BE2C (cell line): Measurements from ENCODE around the gene ZGPAT. TPM values are rescaled to one million over a fixed set of nuclear protein-coding genes. Genes with fewer than 3 reads are reported as not detected.
"Not testable (repeated sequence)": the region's sequence is repeated elsewhere in the genome, so short reads cannot be mapped to it uniquely, and the experiment has no call there.

ENCODE experiments used
- DNase-seq: peaks from one replicate; pipeline ENCODE4 v3.0.0-alpha.2; 2020
- H3K27me3 ChIP-seq: fragments of 250-450 bp; sonication (Bioruptor Pico); 2 replicates; pipeline ENCODE4 v1.5.1; 2020; ENCODE audit warnings: mild to moderate bottlenecking
- H3K36me3 ChIP-seq: fragments of 250-450 bp; sonication (Bioruptor Pico); 2 replicates; pipeline ENCODE4 v1.5.1; 2020; ENCODE audit warnings: mild to moderate bottlenecking
- H3K4me1 ChIP-seq: fragments of 250-450 bp; sonication (Bioruptor Pico); 2 replicates; pipeline ENCODE4 v1.5.1; 2020
- H3K4me3 ChIP-seq: 2 replicates; pipeline ENCODE4 v1.5.1; 2011; ENCODE audit warnings: low read depth, low read length
- H3K9me3 ChIP-seq: fragments of 250-450 bp; sonication (Bioruptor Pico); 2 replicates; pipeline ENCODE4 v1.5.1; 2020
- CTCF ChIP-seq: IDR thresholded peaks from 2 replicates; pipeline ENCODE4 v1.5.1; 2012; ENCODE audit warnings: mild to moderate bottlenecking, low read depth, low read length
- polyA plus RNA-seq: library from polyadenylated mRNA; unstranded; fragments of >200 nt; gene quantifications from one replicate; pipeline ENCODE4 v1.2.1, GENCODE V29; 2012; ENCODE audit warnings: low read depth, missing spikeins; ENCODE audit not compliant: insufficient read length, insufficient read depth

The ZGPAT gene
- 122 TPM for polyA plus RNA-seq

GRCh38 chr20:63707558-63708300 is at the start of gene ZGPAT, which contains the start of gene ARFRP1:
Gene ZGPAT (plus strand): TSS chr20:63708039. CDS start chr20:63708581, 542 bp downstream.
Gene ARFRP1 (minus strand): TSS chr20:63707976. CDS start chr20:63707091, 885 bp downstream.
- no peak for TF ChIP-seq CTCF
- peak; percentile 79 for DNase-seq
- peaks cover 53% of the 10 kb centered on the region for H3K36me3 ChIP-seq
- no peaks in the 10 kb centered on the region for H3K27me3 ChIP-seq
- no peaks in the 10 kb centered on the region for H3K9me3 ChIP-seq
- H3K4me3 ChIP-seq: peak within 1 kb of the TSS; percentile 77
- no peaks in the 10 kb centered on the region; the same call in 1 of the 2 replicates for H3K4me1 ChIP-seq

- peaks cover 29% of the 10 kb centered on the region for H3K36me3 ChIP-seq
- peak overlapping the region; percentile 97 for H3K4me3 ChIP-seq
- no peaks in the 10 kb centered on the region for H3K27me3 ChIP-seq
- no peak for TF ChIP-seq CTCF
- no peaks in the 10 kb centered on the region for H3K9me3 ChIP-seq
- DNase-seq: no peak
- H3K4me1 ChIP-seq: peaks cover 6% of the 10 kb centered on the region
Measured at GRCh38 chr20:63658749-63659187, 49.1 kb upstream of the ZGPAT start.

GRCh38 chr20:63659370-63659769 is 48.5 kb upstream of the ZGPAT start:
- peak overlapping the region; percentile 97 for H3K4me3 ChIP-seq
- TF ChIP-seq CTCF: no peak
- DNase-seq: no peak

GRCh38 chr20:63660174-63660573 is 47.7 kb upstream of the ZGPAT start:
- not testable (repeated sequence) for H3K9me3 ChIP-seq, H3K4me1 ChIP-seq, H3K4me3 ChIP-seq, H3K27me3 ChIP-seq, DNase-seq
- peaks cover 29% of the 10 kb centered on the region for H3K36me3 ChIP-seq

More at GRCh38 chr20:63659370-63659769, 48.5 kb upstream of the ZGPAT start:
- H3K27me3 ChIP-seq: no peaks in the 10 kb centered on the region
- no peaks in the 10 kb centered on the region for H3K9me3 ChIP-seq
- H3K4me1 ChIP-seq: peaks cover 2% of the 10 kb centered on the region
- H3K36me3 ChIP-seq: peaks cover 29% of the 10 kb centered on the region

- H3K4me1 ChIP-seq: peaks cover 12% of the 10 kb centered on the region
- no peaks in the 10 kb centered on the region for H3K9me3 ChIP-seq
- H3K27me3 ChIP-seq: no peaks in the 10 kb centered on the region
- H3K36me3 ChIP-seq: peaks cover 29% of the 10 kb centered on the region
- TF ChIP-seq CTCF: no peak
- no peak overlapping the region for H3K4me3 ChIP-seq
- no peak for DNase-seq
Measured at GRCh38 chr20:63660622-63661021, 47.2 kb upstream of the ZGPAT start.

- no peak overlapping the region for H3K4me3 ChIP-seq
- peaks cover 34% of the 10 kb centered on the region for H3K36me3 ChIP-seq
- no peaks in the 10 kb centered on the region for H3K27me3 ChIP-seq
- peaks cover 12% of the 10 kb centered on the region for H3K4me1 ChIP-seq
- no peak for DNase-seq
- TF ChIP-seq CTCF: no peak
- H3K9me3 ChIP-seq: no peaks in the 10 kb centered on the region
Measured at GRCh38 chr20:63661108-63661507, 46.7 kb upstream of the ZGPAT start.
